Measurements from ENCODE around the gene PPP1R14B.

The PPP1R14B gene

DNA sequence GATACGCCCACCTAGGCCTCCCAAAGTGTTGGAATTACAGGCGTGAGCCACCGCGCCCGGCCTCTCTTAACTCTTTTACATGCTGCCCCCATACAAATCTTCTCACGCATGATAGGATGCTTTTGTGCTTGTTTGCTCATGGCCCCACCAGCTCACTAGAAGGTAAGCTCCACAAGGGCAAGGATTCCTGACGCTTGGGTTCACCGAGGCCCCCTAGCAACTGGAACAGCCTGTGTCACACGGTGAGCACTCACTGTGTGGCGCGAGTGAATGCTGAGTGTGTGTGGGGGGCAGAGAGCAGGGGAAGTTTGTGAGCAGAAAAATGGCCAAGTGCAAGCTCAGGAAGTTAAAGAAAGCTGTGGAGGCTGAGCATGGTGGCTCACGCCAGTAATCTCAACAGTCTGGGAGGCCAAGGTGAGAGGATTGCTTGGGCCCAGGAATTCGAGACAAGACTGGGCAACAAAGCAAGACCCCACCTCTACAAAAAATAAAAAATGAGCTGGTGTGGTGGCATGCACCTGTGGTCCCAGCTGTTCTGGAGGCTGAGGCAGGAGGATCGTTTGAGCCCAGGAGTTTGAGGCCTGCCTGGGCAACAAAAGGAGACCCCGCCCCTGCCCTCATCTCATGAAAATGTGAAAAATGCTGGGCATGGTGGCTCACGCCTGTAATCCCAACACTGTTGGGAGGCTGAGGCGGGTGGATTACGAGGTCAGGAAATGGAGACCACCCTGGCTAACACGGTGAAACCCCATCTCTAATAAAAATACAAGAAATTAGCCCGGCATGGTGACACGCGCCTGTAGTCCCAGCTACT is 35.4 kb upstream of the PPP1R14B start:
- DNase-seq: no peak

DNA sequence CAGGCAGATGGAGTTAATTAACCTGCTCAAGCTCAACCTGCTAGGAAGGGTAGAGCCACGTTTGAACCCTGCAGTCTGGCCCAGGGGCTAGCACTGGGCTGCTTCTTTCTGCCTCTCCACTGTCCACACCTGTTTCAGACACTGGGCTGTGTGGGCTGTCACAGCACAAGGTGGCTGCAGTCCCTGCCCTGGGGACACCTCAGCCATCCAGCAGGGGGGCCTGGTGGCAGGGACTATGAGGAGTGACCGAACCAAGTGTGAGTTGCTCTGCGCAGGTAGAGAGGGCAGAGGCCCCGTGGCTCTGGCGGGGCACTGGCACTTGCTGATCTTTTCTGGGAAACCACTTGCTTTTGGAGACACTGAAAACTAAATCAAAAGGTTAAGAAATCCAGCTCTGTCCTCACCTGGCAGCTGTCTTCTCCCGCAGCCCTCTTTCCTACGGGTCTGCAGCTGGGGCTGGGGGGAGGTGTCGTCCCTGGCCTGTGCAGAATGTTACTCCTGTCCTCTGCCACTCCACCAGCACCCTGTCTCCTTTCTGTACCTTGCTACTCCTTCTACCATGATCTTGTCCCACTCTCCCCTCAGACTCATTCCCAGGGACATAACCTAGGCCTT is 31.9 kb upstream of the PPP1R14B start:
- no peak for DNase-seq

DNA sequence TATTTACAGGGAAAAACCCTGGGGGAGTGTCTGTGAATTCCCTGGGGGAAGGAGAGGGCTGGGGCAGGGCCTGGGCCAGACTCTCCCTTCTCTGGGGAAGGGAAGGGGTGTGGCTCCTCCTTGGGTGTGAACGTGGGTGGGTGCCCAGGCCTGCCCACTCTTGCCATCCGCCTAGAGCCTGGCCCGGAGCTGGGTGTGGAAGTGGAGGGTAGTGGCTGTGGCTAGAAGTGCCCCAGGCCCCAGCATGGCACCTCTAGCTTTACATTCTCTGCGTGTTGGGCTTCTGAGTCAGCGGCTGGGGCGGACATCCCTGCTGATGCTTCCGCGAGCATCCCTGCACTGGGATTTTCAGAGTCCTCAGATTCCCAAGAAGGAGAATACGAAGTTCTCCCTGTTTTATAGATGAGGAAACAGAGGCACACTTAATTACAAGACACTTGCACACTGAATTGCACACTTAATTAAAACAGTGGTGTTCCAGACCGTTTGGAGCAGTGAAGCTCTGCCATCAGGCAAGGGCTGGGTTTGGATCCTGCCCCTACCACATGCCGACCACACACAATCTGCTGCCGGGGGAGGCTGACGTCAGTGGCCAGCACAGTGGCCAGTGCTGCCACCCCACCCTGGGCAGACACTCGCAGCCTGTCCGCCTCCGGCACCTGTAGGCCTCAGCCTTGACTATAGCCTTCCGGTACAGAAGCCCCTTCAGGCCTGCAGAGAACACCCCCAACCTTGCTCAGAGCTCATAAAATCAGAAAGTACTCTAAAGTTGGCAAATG is 30.1 kb upstream of the PPP1R14B start:
- no peak for DNase-seq

GRCh38 chr11:64275841-64276240 is 29.1 kb upstream of the PPP1R14B start:
- no peak for DNase-seq

GRCh38 chr11:64275031-64275800 is 28.5 kb upstream of the PPP1R14B start:
- no peak for DNase-seq

DNA sequence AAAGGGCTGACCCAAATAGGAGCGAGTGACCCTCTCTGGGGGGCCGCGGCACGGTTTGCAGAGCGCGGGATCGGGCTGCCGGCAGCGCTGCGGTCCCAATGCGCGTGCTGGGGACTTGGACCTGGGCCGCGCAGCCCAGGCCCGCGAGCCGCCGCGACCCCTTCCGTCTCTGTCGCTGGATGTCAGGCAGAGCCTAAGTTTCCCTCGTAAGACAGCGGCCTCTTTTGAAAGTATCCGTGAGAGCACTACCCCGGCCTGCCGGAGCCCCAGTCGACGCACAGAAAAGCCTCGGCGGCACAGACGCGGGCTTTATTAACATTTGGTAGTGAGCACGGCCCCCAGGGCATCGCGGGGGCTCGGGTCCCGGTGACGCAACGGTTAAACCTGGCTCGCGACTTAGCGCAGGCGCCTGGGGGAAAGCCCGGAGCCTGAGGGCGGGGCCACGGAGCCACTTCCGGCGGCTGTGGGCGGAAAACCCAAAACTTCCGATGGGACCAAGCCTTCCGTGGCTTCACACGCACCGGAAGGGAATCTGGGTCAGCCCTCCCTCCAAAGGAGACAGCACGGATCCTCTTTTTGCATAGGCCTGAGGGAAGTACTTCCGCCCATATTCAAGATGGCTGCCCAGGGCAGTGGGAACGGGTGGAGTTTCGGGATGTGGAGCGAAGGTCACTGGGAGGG is 22.9 kb upstream of the PPP1R14B start:
- DNase-seq: peak; percentile 100

DNA sequence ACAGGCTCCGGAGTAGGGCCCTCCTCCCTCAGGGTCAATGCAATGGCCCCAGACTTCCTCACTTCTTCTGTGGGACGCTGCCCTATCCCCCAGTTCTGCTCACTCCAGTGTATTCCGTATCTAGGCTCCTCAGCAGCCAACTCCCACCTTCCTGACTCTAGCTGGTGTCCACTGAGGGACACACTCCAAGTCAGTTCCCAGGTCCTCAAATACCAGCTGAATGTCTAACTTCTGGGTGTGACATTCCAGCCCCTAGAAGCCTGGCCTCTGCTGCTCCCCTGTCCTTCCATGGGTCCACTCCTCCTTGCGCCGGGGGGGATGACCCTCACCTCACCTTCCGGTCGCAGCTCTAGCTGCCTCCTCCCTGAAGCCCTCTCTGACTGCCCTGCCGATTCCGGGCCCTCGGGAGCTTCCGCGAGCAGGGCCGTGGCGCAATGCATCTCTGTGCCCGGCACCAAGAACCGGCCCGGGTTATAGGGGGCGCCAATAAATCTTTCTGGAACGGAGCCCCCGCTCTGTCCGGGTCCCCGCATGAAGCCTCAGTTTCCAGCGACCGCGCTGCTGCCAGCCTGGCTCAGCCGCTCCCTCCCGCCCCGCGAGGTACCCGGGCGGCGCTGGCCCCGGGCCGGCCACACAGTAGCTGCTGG is 22.3 kb upstream of the PPP1R14B start:
- DNase-seq: no peak

GRCh38 chr11:64268025-64268892 is 21.5 kb upstream of the PPP1R14B start:
- peak; percentile 65 for DNase-seq

DNA sequence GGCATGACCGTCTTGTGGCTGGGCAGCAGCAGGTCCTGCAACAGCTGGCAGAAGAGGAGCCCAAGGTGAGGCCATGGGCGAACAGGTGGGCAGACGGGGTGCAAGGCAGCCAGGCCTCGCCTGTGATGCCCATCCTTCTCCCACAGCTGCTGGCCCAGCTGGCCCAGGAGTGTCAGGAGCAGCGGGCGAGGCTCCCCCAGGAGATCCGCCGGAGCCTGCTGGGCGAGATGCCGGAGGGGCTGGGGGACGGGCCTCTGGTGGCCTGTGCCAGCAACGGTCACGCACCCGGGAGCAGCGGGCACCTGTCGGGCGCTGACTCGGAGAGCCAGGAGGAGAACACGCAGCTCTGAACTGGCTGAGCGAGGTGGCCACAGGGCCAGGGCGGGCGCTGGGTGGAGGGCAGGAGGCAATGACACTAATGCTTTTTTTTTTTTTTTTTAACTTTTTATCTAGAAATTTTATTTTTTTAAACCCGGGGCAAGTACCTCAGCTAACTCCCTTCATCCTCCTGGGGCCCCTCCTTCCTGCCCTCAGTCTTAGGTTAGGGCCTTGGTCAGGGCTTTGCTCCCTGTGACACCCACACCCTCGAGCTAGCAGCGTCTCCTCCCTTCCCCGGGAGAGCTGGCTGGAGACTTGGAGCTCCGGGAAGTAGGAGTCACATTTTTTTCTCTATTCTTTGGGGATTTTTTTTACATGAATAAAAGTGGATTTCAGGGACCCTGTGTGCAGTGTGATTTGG is 20.6 kb upstream of the PPP1R14B start:
- DNase-seq: no peak

DNA sequence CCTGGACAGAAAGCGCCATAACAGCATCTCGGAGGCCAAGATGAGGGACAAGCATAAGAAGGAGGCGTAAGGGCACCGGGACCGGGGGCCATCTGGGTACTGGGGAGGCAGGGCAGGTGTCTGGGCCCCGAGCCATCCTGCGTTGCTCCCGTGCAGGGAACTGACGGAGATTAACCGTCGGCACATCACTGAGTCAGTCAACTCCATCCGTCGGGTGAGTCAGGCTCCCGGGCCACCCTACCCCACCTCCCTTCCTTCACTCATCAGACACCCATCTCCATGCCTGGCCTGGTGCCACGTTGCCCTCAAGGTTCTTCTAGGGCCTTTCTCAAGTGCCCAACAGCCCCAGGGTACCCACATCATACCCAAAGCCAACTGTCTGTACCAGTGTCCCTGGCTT is 19.6 kb upstream of the PPP1R14B start:
- DNase-seq: no peak

GRCh38 chr11:64265176-64266160 is 18.7 kb upstream of the PPP1R14B start:
- DNase-seq: no peak

- DNase-seq: no peak
These were observed 17.7 kb upstream of the PPP1R14B start for GRCh38 chr11:64264371-64264852.

DNA sequence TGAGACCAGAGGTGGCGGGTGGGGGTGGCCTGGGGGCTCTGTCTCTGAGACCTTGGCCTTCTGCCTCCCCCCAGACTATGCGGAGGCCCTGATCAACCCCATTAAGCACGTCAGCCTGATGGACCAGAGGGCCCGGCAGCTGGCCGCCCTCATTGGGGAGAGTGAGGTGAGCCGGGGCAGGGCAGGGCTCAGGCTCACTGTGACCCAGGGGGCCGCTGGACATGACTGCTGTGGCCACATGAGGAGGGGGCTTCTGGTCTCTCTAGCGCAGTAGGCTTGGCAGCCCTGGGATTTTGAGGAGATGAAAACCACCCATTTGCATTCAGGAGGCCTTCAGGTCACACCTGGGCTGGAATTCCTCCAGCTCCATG is 17.2 kb upstream of the PPP1R14B start:
- no peak for DNase-seq

DNA sequence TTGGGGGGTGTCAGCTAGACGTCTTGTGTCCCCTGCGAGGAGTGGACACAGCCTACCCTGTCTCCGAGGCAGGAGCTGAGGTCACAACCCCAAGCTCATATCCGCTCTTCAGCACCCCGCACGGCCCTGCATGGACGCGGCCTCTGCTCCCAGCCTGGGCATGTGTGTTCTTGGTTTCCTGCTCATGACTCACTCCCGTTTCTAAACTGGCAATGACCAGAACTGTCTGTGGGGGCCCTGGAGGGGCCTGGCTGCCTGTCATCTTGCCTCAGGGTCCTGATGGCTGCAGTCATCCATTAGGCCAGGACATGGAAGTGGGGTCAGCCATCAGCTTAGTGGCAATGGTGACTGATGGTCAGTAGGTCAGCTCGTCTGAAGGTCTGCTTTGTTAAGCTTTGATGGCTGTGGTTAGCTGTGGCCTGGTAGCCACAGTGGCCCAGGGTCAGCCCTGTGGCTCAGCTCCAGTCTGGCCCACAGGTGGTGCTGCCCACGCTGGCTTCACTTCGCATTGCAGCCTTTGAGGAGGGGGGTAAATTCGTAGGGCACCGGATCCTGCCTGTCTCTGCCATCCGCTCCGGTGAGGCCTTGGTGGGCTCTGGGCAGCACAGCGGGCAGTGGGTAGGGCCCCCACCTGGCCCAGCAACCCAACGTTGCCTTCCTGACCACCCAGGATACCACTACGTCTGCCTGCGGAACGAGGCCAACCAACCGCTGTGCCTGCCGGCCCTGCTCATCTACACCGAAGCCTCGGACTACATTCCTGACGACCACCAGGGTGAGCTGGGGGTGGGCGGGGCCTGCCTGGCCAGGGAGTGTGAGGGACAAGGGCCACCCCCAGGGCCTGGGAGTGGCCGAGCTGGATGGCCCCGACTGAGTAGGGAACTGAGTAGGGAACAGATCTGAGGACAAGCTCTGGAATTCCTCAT is 16.5 kb upstream of the PPP1R14B start:
- no peak for DNase-seq

DNA sequence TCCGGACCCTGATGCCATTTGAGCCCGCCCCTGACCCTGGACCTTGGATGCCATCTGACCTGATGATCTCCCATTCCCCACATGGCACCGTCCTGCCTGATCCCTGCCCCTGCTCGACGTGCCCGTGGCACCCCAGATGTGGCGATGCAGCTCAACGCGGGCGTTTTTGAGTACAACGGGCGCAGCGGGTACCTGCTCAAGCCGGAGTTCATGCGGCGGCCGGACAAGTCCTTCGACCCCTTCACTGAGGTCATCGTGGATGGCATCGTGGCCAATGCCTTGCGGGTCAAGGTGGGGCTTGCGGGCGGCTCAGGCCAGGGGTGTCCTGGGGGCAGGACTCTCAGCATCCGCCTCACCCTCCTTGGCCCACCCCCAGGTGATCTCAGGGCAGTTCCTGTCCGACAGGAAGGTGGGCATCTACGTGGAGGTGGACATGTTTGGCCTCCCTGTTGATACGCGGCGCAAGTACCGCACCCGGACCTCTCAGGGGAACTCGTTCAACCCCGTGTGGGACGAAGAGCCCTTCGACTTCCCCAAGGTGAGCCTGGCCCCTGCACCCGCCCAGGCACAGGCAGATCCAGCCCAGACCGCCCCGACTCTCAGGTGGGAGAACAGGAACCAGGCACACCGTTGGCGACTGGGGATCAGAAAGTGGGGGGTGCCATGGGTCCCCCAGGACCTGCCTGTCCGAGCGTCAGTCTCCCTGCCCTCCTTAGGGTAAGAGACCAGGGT is 15.7 kb upstream of the PPP1R14B start:
- no peak for DNase-seq

DNA sequence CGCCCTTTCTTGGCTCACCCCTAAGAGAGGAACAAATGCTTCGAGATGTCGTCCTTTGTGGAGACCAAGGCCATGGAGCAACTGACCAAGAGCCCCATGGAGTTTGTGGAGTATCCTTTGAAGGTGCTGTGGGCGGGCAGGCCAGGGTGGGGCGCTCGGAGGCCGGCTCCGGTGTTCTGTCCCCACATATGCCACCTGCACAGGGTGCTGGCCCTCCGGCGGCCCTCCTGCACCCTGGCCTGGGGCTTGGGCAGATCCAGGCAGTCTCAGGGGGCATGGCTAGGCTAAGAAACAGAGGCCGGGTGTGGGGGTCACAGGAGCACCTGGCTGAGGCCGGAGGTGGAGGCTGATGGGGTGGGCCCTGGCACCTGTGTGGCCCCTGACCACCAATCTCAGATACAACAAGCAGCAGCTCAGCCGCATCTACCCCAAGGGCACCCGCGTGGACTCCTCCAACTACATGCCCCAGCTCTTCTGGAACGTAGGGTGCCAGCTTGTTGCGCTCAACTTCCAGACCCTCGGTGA is 14.9 kb upstream of the PPP1R14B start:
- DNase-seq: no peak
